ENCODE results near the gene GNAZ. TPM values are rescaled to one million over a fixed set of nuclear protein-coding genes. Genes with fewer than 3 reads are reported as not detected.
"Not testable (repeated sequence)": the region's sequence is repeated elsewhere in the genome, so short reads cannot be mapped to it uniquely, and the experiment has no call there.

GNAZ gene
- total RNA-seq, result 0.32 and 0.39 TPM in 2 replicates

DNA sequence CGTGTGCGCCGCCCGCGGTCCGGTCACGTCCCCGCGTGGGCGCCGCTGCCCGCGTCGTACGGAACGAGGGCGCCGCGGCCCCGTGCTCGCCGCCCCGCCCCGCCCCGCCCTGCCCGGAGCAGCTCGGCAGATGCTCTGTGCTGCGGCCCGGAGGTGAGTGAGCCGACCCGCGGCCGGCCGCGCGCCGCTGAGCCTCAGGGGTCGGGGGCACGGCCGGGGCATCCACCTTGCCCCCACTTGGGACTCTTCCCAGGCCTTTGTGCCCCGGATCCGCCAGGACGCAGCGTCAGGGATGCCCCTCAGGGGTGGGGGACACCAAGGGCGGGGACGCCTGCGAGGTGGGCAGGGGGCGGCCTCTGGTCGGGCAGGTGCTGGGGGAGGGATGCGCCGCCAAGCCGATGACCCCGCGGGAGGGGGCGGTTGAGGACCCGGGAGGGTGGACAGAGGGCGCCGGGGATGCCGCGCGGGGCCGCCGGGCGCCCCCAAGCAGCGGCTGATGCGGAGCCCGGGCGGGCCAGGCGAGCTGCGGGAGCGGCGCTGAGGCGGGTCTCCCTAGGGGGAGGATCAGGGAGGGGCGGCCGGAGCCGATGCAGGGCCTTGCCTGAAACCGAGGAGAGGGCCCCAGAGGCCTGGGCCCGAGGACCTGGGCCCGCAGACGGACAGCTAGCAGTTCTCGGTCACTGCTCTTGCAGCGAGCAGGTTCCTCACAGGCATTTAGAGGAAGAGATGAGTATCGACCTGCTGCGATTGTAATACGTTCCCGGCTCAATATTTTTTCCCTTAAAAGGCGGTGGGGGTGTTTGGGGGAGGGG is at the start of gene GNAZ:
Gene GNAZ (plus strand): TSS at position 102 of the 812 bp plus-strand sequence. CDS start 25,177 bp downstream, outside the sequence.
- Mint-ChIP-seq H3K36me3 (ENCODE audit: low read depth) (no peaks in the 10 kb centered on the region), H3K27me3 (ENCODE audit: low read depth) (peaks cover 46% of the 10 kb centered on the region), H3K9me3 (no peaks in the 10 kb centered on the region), H3K4me3 (ENCODE audit: low read depth) (peak within 1 kb of the TSS; percentile 74), H3K4me1 (ENCODE audit: low read depth) (peaks cover 5% of the 10 kb centered on the region), H3K27ac (no peak within 1 kb of the TSS)
- DNase-seq (ENCODE audit: low spot score), result no peak
- intact Hi-C loops (cut with micrococcal nuclease), result no loop called here

DNA sequence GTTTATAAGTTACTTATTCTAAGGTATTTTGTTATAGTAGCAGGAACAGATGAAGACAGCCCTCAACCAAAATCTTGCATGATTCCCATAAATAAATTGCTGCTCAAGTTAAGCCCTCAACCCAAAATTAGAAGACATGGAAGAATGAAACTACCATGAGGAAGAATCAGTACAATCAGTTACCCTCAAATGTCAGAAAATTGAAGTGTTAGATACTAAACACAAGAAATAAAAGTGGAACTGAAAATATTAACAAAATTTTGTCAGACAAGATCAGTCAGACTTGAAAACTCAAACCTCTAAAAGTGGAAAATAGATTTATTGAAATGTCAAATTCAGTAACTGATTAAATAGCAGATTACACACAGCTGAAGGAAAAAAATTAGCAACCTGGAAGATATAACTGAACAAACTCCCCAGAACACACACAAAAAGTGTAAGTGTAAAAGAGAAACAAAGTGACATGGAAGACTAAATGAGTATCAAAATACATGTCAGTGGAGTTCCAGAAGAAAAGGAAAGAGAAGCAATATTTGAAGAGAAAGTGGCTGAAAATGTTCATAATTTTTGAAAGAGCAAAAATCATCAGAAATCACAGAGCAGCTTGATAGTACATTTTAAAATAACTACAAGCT is 49.5 kb upstream of the GNAZ start:
- no peak overlapping the region for H3K27ac Mint-ChIP-seq
- peaks cover 3% of the 10 kb centered on the region for H3K9me3 Mint-ChIP-seq
- no peak overlapping the region for H3K4me3 Mint-ChIP-seq (ENCODE audit: low read depth)

DNA sequence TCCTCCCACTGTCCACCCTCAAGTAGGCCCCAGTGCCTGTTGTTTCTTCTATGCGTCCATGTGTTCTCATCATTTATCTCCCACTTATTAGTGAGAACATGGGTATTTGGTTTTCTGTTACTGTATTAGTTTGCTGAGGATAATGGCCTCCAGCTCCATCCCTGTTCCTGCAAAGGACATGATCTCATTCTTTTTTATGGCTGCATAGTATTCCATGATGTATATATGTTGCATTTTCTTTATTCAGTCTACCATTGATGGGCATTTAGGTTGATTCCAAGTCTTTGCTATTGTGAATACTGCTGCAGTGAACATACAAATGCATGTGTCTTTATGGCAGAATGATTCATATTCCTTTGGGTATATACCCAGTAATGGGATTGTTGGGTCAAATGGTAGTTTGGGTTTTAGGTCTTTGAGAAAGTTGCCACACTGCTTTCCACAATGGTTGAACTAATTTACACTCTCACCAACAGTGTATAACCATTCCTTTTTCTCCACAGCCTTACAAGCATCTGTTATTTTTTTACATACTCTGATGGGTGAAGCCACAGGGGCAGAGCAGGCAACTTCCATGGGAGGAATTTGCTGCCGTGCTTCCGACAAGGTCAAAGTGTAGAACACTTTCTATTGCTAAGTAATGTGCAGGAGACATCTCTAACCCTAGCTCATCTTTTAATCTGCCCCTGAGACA is 48.5 kb upstream of the GNAZ start:
- intact Hi-C loops (cut with micrococcal nuclease); H3K4me3 Mint-ChIP-seq (ENCODE audit: low read depth); H3K27me3 Mint-ChIP-seq (ENCODE audit: low read depth); H3K9me3 Mint-ChIP-seq; H3K27ac Mint-ChIP-seq; DNase-seq (ENCODE audit: low spot score); H3K36me3 Mint-ChIP-seq (ENCODE audit: low read depth); H3K4me1 Mint-ChIP-seq (ENCODE audit: low read depth): not testable (repeated sequence)

More for the DNA sequence above, 49.5 kb upstream of the GNAZ start:
- no peak for DNase-seq (ENCODE audit: low spot score)
- Mint-ChIP-seq H3K27me3 (ENCODE audit: low read depth) (peaks cover 2% of the 10 kb centered on the region), H3K4me1 (ENCODE audit: low read depth) (peaks cover 6% of the 10 kb centered on the region), H3K36me3 (ENCODE audit: low read depth) (no peaks in the 10 kb centered on the region)
- intact Hi-C loops (cut with micrococcal nuclease), result no loop called here

DNA sequence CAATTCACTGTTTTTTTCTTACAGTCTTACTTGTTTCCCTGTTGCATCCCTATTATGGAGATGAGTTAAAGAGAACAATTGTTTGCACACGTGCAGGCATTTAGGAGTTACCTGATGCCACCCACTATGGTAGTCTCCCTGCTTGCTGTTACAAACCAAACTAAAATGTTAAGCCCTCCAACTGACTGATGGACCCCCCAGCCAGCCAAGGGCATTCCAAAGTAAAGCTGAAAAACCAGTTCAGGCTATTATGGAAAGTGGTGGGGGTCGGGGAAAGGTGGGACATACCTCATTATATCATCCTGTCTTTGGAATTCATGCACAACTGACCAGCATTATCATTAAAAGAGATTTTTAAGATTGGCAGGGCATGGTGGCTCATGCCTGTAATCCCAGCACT is 47.0 kb upstream of the GNAZ start:
- no peak for DNase-seq (ENCODE audit: low spot score)
- H3K27ac Mint-ChIP-seq, result no peak overlapping the region
- H3K27me3 Mint-ChIP-seq (ENCODE audit: low read depth), result peaks cover 1% of the 10 kb centered on the region
- H3K36me3 Mint-ChIP-seq (ENCODE audit: low read depth), result no peaks in the 10 kb centered on the region
- intact Hi-C loops (cut with micrococcal nuclease), result no loop called here
- H3K4me1 Mint-ChIP-seq (ENCODE audit: low read depth), result peaks cover 6% of the 10 kb centered on the region
- H3K9me3 Mint-ChIP-seq, result peaks cover 3% of the 10 kb centered on the region
- H3K4me3 Mint-ChIP-seq (ENCODE audit: low read depth), result no peak overlapping the region

DNA sequence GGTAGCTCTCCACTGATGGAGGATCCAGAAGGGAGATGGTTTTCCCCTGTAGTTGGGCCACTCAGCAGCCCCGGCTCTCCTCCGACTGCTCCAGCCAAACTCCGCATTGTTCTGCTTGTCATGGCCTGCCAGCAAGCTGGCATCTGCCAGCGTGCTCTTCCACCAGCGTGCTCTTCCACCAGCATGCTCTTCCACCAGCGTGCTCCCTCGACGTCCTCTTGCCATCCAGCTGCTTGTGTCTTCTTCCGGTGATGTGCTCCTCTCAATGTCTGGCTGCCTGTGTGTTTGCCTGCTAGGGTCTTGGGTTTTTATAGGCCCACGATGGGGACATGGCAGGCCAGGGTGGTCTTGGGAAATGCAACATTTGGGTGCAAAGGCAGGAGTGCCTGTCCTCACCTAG is 43.5 kb upstream of the GNAZ start:
- H3K27me3 Mint-ChIP-seq (ENCODE audit: low read depth), result no peaks in the 10 kb centered on the region
- H3K9me3 Mint-ChIP-seq, result peaks cover under 1% of the 10 kb centered on the region
- intact Hi-C loops (cut with micrococcal nuclease), result no loop called here
- H3K36me3 Mint-ChIP-seq (ENCODE audit: low read depth), result no peaks in the 10 kb centered on the region
- H3K27ac Mint-ChIP-seq, result no peak overlapping the region
- DNase-seq (ENCODE audit: low spot score), result no peak
- H3K4me3 Mint-ChIP-seq (ENCODE audit: low read depth), result no peak overlapping the region
- no peaks in the 10 kb centered on the region for H3K4me1 Mint-ChIP-seq (ENCODE audit: low read depth)

DNA sequence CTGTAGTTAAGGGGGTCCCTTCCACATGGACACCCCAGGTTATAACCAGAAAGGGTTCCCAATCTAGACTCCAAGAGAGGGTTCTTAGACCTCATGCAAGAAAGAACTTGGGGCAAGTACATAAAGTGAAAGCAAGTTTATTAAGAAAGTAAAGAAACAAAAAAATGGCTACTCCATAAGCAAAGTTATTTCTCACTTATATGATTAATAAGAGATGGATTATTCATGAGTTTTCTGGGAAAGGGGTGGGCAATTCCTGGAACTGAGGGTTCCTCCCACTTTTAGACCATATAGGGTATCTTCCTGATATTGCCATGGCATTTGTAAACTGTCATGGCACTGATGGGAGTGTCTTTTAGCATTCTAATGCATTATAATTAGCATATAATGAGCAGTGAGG is 42.5 kb upstream of the GNAZ start:
- H3K4me3 Mint-ChIP-seq (ENCODE audit: low read depth); H3K9me3 Mint-ChIP-seq; H3K27ac Mint-ChIP-seq; H3K36me3 Mint-ChIP-seq (ENCODE audit: low read depth); intact Hi-C loops (cut with micrococcal nuclease); H3K27me3 Mint-ChIP-seq (ENCODE audit: low read depth); H3K4me1 Mint-ChIP-seq (ENCODE audit: low read depth); DNase-seq (ENCODE audit: low spot score): not testable (repeated sequence)

DNA sequence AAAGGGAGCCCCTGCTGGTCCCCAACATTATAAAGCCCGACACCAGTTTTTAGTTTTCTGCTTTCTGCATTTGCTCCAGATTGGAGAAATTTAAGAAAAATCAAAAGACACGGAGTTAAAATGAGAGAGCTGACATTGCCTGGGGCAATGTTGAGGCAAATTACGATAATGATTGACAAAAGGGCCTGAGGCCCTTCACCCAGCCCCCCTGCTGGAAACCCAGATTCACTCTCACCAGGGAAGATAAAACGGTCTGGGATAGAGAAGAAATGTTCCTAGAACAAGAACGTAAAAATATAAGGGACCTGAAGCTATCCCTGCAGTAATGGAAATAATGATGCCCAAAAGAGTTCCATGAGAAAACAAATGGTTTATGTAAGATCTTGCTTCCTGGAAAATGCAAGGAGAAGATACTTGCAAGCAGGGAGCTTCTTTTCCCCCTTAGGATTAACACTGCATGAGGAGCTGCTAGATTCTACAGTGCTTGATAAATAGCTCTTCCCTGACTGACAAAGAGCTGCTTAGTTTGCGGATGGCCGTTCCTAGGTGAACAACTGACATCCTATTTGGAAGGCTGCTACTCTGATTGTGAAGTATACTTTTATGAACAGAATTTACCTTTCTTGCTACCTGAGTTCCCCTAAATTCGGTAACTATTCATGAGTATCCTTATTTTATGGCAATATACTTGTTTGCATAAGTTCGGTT is 40.6 kb upstream of the GNAZ start:
- intact Hi-C loops (cut with micrococcal nuclease), result loop anchor here (10.0 kb wide), 1 partner anchor 45 kb away; no protein-coding TSS in a partner anchor
- H3K4me3 Mint-ChIP-seq (ENCODE audit: low read depth), result no peak overlapping the region
- H3K9me3 Mint-ChIP-seq, result no peaks in the 10 kb centered on the region
- DNase-seq (ENCODE audit: low spot score), result no peak
- no peaks in the 10 kb centered on the region for H3K4me1 Mint-ChIP-seq (ENCODE audit: low read depth)
- H3K27me3 Mint-ChIP-seq (ENCODE audit: low read depth), result peaks cover 1% of the 10 kb centered on the region
- no peak overlapping the region for H3K27ac Mint-ChIP-seq
- H3K36me3 Mint-ChIP-seq (ENCODE audit: low read depth), result no peaks in the 10 kb centered on the region

DNA sequence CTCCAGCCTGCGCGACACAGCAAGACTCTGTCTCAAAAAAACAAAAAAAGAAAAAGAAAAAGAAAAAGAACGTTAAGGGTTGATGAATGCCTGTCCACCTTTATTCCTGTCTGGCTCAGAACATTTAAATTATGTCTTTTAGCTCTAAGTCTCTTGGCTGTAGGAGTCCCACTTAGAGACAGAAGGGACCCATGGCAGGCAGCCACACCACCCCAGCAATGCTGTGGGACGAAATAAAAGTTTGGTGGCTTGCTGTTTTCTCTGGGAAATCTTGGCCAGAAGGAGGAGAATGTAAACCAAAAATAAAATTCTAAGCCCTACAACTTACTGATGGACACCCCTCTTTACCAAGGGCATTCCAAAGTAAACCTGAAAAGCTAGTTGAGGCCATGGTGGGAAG is 38.9 kb upstream of the GNAZ start:
- H3K4me3 Mint-ChIP-seq (ENCODE audit: low read depth), result no peak overlapping the region

DNA sequence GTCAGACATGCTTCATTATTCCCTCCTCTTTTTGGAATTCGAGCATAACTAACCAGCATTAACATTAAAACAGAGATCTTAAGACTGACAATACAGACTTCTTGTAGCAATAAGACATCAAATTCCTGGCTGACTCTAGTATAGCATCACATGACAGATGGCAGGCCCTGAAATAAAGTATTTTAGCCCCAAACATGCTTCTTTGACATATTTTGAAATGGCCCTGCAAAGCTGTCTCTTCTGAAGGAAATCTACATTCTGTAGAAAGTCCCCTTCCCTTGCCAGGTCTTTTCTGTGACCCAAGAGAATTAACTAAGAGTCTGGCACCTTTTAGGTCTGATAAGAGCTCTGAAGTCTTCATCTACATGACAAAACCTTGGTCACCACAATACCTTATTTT is 38.5 kb upstream of the GNAZ start:
- no peak for DNase-seq (ENCODE audit: low spot score)
- H3K9me3 Mint-ChIP-seq, result no peaks in the 10 kb centered on the region
- H3K36me3 Mint-ChIP-seq (ENCODE audit: low read depth), result no peaks in the 10 kb centered on the region
- peaks cover 3% of the 10 kb centered on the region for H3K4me1 Mint-ChIP-seq (ENCODE audit: low read depth)
- no peak overlapping the region for H3K4me3 Mint-ChIP-seq (ENCODE audit: low read depth)
- H3K27ac Mint-ChIP-seq, result no peak overlapping the region
- intact Hi-C loops (cut with micrococcal nuclease), result loop anchor here (10.0 kb wide), 1 partner anchor 47 kb away; no protein-coding TSS in a partner anchor
- H3K27me3 Mint-ChIP-seq (ENCODE audit: low read depth), result peaks cover 1% of the 10 kb centered on the region

More for the DNA sequence above, 38.9 kb upstream of the GNAZ start:
- no peak overlapping the region for H3K27ac Mint-ChIP-seq
- no peak for DNase-seq (ENCODE audit: low spot score)
- H3K9me3 Mint-ChIP-seq, result no peaks in the 10 kb centered on the region
- peaks cover 3% of the 10 kb centered on the region for H3K4me1 Mint-ChIP-seq (ENCODE audit: low read depth)
- peaks cover 1% of the 10 kb centered on the region for H3K27me3 Mint-ChIP-seq (ENCODE audit: low read depth)
- no peaks in the 10 kb centered on the region for H3K36me3 Mint-ChIP-seq (ENCODE audit: low read depth)
- intact Hi-C loops (cut with micrococcal nuclease), result loop anchor here (10.0 kb wide), 1 partner anchor 47 kb away; no protein-coding TSS in a partner anchor

DNA sequence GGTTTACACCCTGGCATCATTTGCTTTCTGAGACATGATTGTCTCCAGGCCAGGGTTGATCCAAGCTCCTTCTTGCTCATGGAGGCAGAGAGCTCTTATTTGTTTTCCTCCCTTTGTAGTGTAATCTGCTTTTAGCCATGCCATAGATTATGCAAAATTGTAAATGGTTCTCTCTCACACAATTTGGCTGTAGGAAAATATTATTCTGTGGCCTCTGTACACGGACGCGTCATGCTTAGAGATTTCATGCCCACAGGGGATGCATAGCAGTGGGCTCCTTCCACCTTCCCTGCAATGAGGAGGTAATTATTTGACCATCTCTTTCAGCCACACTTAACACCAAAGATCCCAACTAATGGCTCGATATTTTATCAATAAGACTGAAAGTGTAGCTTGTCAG is 37.7 kb upstream of the GNAZ start:
- Mint-ChIP-seq H3K4me1 (ENCODE audit: low read depth) (peaks cover 3% of the 10 kb centered on the region), H3K27ac (no peak overlapping the region), H3K36me3 (ENCODE audit: low read depth) (no peaks in the 10 kb centered on the region), H3K27me3 (ENCODE audit: low read depth) (peaks cover 1% of the 10 kb centered on the region), H3K9me3 (no peaks in the 10 kb centered on the region), H3K4me3 (ENCODE audit: low read depth) (no peak overlapping the region)
- intact Hi-C loops (cut with micrococcal nuclease), result loop anchor here (10.0 kb wide), 1 partner anchor 48 kb away; no protein-coding TSS in a partner anchor
- no peak for DNase-seq (ENCODE audit: low spot score)

DNA sequence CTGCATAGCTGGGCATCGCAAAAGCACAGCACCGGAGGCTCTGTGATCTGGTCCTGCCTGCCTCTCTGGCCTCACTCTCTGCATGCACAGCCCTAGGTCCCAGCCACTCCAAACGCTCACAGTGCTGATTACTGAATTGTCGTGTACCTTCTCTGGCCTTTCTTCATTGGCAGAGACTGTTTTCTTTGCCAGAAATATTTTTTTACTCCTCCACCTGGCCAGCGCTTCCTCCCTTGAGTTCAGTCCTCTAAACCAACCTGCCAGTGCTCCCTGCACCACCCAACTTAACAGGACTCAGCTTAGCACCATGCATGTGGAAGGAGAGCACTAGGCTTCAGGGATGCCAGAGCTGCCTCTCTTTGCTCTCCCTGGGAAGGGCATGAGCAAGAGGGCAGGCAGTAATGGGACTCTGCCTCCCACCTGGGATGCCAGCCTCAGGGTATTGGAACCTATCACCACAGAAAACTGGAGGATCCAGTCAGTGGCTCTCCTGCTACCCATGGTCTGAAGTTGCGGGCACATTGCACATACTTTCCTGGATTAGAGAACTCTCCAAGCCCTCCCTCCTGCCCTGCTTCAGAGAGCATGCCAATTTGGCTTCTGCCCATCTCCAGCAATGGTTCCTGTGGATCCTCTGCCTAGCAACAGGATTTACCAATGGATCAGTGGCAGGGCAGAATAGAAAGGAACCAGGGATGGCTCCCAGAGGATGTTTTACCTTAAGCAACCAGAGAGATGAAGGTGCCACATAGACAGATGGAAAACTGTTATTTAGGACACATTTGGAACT is 37.0 kb upstream of the GNAZ start:
- H3K4me1 Mint-ChIP-seq (ENCODE audit: low read depth), result peaks cover 3% of the 10 kb centered on the region
- H3K9me3 Mint-ChIP-seq, result no peaks in the 10 kb centered on the region
- intact Hi-C loops (cut with micrococcal nuclease), result loop anchor here (10.0 kb wide), 1 partner anchor 49 kb away; no protein-coding TSS in a partner anchor
- H3K4me3 Mint-ChIP-seq (ENCODE audit: low read depth), result no peak overlapping the region
- no peak for DNase-seq (ENCODE audit: low spot score)
- H3K27me3 Mint-ChIP-seq (ENCODE audit: low read depth), result peaks cover 3% of the 10 kb centered on the region
- H3K27ac Mint-ChIP-seq, result no peak overlapping the region
- no peaks in the 10 kb centered on the region for H3K36me3 Mint-ChIP-seq (ENCODE audit: low read depth)
